GM12873 (cell line): Measurements from ENCODE around the gene DIAPH2.

Source experiments
- TF ChIP-seq, protein P1 (sequence below): IDR thresholded peaks from 2 replicates; pipeline ENCODE4 v1.5.1; 2012; ENCODE audit warnings: low read depth, mild to moderate bottlenecking, moderate library complexity, low read length, control low read depth; ENCODE audit not compliant: insufficient read depth; ENCODE audit errors: missing control alignments

The DIAPH2 gene

DNA sequence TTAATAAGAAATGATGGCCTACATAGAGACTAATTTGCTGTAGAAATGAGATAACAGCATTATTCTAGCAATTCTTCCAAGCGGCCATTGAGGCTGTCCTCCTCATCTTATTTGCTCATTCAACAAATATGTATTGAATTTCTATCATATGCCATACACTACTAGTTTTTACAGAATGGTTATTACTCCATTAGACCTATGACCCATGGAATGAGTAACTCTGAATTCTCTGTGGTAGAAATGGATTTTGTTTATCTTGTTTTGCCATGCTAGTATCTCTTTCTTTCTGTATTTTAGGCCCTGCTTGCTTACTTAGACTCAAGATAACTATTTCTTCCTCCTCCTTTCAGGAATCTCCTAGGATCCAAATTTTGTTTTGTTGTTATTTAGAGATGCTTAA is 302.6 kb downstream of the DIAPH2 start:
- TF ChIP-seq, protein P1, sequence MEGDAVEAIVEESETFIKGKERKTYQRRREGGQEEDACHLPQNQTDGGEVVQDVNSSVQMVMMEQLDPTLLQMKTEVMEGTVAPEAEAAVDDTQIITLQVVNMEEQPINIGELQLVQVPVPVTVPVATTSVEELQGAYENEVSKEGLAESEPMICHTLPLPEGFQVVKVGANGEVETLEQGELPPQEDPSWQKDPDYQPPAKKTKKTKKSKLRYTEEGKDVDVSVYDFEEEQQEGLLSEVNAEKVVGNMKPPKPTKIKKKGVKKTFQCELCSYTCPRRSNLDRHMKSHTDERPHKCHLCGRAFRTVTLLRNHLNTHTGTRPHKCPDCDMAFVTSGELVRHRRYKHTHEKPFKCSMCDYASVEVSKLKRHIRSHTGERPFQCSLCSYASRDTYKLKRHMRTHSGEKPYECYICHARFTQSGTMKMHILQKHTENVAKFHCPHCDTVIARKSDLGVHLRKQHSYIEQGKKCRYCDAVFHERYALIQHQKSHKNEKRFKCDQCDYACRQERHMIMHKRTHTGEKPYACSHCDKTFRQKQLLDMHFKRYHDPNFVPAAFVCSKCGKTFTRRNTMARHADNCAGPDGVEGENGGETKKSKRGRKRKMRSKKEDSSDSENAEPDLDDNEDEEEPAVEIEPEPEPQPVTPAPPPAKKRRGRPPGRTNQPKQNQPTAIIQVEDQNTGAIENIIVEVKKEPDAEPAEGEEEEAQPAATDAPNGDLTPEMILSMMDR: no peak

DNA sequence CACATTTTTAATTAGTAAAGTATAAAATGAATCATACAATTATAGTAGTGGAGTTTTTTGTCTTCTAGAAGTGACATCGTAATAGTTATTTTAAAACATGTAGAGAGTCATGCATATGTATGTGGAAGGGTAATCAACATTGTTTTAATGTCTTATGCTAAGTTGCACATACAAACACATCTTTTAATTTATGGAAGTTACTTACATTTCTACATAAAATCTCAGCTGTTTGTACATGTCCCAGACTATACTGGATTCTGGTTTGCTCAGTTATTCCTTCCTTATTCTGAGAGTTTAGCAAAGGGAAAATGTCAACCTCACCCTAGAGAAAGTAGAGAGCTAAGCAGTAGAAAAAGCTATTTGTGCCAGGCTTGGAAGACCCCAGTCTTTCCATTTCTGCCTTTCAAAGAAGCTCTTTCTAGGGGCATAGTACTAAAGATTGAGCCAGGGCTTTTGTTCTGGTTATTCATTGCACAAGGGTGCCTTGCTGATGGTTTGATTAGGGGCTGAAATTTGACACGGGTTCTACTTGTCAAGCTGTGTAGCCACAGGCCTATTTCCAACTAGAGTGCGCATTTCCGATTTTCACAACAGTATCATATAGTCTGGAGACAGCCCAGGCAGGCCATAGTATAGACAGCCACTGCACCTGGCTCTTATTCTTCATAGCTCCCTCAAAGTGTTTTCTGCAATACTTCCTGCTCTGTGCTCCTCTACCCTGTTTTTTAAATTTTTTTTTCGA is 305.4 kb downstream of the DIAPH2 start:
- TF ChIP-seq, protein P1: no peak

DNA sequence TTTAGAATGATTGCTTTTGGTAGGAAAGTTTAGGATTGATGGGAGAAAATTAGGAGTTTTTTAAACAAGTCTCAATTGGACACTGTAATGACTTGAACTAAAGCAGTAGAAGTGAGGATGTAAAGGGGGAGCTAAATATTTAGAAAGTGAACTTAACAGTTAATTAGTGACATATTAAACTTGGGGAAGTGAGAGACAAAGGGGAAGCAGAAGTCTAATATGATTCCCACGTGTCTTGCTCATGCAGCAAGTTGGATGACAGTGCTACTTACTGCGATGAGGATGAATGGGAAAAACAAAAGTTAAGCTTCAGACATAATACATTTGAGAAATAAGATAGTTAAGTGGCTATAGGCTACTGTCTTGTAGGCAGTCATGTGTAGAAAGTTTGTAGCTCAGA is 309.5 kb downstream of the DIAPH2 start:
- TF ChIP-seq, protein P1: no peak

DNA sequence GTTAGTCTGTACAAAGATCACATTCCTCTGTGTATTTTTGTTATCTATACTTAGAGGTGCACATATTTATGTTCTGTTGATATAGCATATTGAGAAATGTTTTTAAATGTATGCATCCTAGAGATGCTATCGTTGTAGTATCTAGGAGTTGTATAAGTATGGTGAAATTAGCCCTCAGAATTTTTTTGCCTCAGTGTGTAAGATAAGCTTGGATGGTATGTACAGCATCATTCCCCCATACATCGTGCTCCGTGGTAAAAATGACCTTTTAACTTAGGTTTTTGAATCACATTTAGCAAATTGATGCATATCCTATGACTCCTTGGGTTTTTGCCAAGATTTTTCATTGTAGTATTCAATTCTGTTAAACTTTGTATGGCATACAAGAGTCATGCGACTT is 312.6 kb downstream of the DIAPH2 start:
- TF ChIP-seq, protein P1: no peak

DNA sequence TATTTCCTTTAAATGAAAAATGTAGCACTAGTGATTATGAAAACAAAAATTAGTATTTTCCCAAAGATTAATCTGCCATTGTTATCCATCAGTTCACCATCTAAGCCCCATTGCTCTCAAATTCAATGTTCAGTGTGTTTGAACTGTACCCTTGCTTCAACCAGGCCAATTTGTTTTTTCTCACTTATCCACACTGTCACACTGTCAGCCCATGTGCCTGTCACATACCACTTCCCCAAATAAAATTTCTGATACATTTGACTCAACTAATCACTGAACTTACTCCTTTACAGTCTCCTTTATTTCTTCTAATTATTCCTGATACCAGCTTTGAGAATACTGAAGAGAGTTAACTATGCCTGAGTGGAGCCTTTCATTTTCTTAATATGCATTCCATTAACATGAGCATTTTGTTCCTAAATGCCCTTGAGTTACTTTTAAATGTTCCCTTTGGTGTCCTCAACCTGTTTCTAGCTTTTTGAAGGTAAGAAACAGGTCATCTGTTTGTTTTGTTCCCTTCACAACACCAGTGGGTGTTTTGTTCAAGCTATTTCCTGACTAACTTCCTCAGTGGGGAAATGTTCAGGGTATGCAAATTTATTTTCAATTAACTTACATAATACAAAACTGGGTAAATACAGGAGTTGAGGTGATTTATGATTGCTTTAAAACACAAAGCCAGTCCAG is 316.2 kb downstream of the DIAPH2 start:
- TF ChIP-seq, protein P1: no peak

DNA sequence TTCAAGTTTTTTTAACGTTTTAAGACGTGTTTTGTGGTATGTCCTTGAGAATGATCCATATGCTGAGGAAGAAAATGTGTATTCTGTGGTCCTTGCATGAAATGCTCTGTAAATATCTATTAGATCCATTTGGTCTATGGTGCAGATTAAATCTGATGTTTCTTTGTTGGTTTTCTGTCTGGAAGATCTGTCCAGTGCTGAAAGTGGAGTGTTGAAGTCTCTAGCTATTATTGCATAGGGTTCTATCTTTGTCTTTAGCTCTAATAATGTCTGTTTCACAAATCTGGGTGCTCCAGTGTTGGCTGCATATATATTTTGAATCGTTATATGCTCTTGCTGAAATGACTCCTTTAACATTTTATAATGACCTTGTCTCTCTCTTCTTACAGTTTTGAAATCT is 321.5 kb downstream of the DIAPH2 start:
- TF ChIP-seq, protein P1: no peak

DNA sequence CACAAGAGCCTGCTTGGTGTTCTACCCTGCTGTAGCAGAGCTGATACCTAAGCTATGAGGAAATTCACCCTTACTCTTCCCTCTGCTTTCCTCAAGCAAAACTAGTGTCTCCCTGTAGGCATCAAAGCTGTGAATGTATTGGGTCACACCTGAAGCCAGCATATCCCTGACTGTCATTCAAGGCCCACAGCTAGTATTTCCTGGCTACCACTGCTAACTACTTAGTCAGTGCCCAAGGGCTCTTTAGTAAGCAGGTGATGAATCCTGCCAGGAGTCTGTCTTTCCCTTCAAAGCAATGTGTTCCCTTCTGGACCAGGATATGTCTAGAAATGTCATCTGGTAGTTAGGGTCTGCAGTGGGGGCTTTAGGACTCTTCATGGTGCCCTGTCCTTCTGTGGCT is 324.7 kb downstream of the DIAPH2 start:
- TF ChIP-seq, protein P1: no peak
